Measurements from ENCODE around the gene ARHGEF19.

Gene ARHGEF19

DNA sequence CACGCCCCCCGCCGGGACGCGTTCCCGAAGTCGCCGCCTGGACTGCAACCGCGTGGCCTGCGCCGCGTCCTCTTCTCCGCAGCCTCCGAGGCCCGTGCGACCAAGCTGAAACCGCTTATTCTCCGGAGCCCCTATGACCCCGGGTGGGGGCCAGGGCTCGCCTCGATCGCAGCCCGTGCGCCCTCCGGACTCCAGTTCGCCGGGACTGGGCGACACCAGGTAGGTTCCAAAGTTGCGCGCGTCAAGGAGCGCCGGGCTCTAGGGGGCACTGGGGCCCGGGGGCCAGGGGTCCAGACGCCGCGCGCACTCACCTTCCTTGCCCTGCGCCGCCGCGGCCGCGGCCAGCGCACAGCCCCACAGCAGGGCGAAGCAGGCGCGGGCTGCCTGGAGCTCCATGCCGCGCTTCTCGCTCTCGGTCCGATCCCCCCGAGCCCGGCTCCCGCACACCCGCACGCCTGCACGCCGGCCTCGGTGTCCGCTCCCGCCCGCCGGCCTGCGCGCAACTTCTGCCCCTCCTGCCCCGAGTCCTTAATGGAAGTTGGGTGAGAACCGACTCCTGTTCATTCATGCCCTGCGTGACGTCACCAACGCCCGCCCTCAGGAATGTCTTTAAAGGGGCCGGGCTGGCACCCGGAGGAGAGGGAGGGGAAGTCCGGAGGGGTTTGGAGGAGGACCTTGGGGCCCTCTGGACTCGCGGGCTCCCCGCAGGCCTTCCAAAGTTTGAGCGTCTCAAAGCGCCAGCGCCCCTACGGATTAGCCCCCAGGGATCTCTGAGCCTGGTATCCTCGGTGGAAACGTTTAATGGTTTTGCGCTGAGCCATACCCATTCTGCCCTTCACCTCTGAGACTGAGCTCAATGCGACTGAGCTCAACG is 56.7 kb downstream of the ARHGEF19 start, which contains the start of gene EPHA2 (continued):
- TF ChIP-seq, protein P1, sequence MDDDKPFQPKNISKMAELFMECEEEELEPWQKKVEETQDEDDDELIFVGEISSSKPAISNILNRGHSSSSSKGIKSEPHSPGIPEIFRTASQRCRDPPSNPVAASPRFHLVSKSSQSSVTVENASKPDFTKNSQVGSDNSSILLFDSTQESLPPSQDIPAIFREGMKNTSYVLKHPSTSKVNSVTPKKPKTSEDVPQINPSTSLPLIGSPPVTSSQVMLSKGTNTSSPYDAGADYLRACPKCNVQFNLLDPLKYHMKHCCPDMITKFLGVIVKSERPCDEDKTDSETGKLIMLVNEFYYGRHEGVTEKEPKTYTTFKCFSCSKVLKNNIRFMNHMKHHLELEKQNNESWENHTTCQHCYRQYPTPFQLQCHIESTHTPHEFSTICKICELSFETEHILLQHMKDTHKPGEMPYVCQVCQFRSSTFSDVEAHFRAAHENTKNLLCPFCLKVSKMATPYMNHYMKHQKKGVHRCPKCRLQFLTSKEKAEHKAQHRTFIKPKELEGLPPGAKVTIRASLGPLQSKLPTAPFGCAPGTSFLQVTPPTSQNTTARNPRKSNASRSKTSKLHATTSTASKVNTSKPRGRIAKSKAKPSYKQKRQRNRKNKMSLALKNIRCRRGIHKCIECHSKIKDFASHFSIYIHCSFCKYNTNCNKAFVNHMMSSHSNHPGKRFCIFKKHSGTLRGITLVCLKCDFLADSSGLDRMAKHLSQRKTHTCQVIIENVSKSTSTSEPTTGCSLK (tag by site-specific recombination; IDR thresholded peaks at IDR 0.05): no peak
- TF ChIP-seq ZNF2 (tag by site-specific recombination; IDR thresholded peaks at IDR 0.05) (no peak), ZNF707 (tag by site-specific recombination; IDR thresholded peaks at IDR 0.05) (no peak), SP7 (tag by site-specific recombination; IDR thresholded peaks at IDR 0.05) (peak; percentile 70), ZNF157 (tag by site-specific recombination; IDR thresholded peaks at IDR 0.05) (no peak), ZBTB48 (tag by site-specific recombination; IDR thresholded peaks at IDR 0.05) (peak; percentile 58; the same call in 1 of the 2 replicates), ZNF792 (tag by site-specific recombination; IDR thresholded peaks at IDR 0.05) (no peak), ZNF623 (tag by site-specific recombination; IDR thresholded peaks at IDR 0.05) (no peak), ZNF585B (tag by site-specific recombination; IDR thresholded peaks at IDR 0.05) (0 out of 2 replicates have a peak, but pooled peaks have one; percentile 14), ZNF670 (tag by site-specific recombination; IDR thresholded peaks at IDR 0.05; ENCODE audit: low read depth) (no peak), ZNF223 (tag by site-specific recombination; IDR thresholded peaks at IDR 0.05) (no peak), ZNF391 (tag by site-specific recombination; IDR thresholded peaks at IDR 0.05; ENCODE audit: borderline replicate concordance, low read depth) (no peak), ZXDB (tag by site-specific recombination; IDR thresholded peaks at IDR 0.05) (peak; percentile 50), ZNF302 (tag by site-specific recombination; IDR thresholded peaks at IDR 0.05; ENCODE audit: low read depth) (no peak), ZFP3 (tag by site-specific recombination; IDR thresholded peaks at IDR 0.05; ENCODE audit: low read depth) (no peak), SETDB1 (IDR thresholded peaks at IDR 0.05; ENCODE audit: insufficient read length, low read length) (no peak), ZNF600 (tag by site-specific recombination; IDR thresholded peaks at IDR 0.05) (0 out of 2 replicates have a peak, but pooled peaks have one; percentile 63), SCRT2 (tag by site-specific recombination; IDR thresholded peaks at IDR 0.05) (no peak), ZNF514 (tag by site-specific recombination; IDR thresholded peaks at IDR 0.05) (no peak), ZNF175 (tag by site-specific recombination; IDR thresholded peaks at IDR 0.05) (no peak), ZNF341 (tag by site-specific recombination; IDR thresholded peaks at IDR 0.05; ENCODE audit: low read depth) (no peak), KLF10 (tag by site-specific recombination; IDR thresholded peaks at IDR 0.05) (peak; percentile 92), ZNF121 (tag by site-specific recombination; IDR thresholded peaks at IDR 0.05) (no peak)
- TF ChIP-seq, protein P2, sequence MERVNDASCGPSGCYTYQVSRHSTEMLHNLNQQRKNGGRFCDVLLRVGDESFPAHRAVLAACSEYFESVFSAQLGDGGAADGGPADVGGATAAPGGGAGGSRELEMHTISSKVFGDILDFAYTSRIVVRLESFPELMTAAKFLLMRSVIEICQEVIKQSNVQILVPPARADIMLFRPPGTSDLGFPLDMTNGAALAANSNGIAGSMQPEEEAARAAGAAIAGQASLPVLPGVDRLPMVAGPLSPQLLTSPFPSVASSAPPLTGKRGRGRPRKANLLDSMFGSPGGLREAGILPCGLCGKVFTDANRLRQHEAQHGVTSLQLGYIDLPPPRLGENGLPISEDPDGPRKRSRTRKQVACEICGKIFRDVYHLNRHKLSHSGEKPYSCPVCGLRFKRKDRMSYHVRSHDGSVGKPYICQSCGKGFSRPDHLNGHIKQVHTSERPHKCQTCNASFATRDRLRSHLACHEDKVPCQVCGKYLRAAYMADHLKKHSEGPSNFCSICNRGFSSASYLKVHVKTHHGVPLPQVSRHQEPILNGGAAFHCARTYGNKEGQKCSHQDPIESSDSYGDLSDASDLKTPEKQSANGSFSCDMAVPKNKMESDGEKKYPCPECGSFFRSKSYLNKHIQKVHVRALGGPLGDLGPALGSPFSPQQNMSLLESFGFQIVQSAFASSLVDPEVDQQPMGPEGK (tag by site-specific recombination; IDR thresholded peaks at IDR 0.05): peak; percentile 32
- TF ChIP-seq, protein P3, sequence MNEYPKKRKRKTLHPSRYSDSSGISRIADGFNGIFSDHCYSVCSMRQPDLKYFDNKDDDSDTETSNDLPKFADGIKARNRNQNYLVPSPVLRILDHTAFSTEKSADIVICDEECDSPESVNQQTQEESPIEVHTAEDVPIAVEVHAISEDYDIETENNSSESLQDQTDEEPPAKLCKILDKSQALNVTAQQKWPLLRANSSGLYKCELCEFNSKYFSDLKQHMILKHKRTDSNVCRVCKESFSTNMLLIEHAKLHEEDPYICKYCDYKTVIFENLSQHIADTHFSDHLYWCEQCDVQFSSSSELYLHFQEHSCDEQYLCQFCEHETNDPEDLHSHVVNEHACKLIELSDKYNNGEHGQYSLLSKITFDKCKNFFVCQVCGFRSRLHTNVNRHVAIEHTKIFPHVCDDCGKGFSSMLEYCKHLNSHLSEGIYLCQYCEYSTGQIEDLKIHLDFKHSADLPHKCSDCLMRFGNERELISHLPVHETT (tag by site-specific recombination; IDR thresholded peaks at IDR 0.05): 0 out of 2 replicates have a peak, but pooled peaks have one; percentile 47
- TF ChIP-seq, protein P4, sequence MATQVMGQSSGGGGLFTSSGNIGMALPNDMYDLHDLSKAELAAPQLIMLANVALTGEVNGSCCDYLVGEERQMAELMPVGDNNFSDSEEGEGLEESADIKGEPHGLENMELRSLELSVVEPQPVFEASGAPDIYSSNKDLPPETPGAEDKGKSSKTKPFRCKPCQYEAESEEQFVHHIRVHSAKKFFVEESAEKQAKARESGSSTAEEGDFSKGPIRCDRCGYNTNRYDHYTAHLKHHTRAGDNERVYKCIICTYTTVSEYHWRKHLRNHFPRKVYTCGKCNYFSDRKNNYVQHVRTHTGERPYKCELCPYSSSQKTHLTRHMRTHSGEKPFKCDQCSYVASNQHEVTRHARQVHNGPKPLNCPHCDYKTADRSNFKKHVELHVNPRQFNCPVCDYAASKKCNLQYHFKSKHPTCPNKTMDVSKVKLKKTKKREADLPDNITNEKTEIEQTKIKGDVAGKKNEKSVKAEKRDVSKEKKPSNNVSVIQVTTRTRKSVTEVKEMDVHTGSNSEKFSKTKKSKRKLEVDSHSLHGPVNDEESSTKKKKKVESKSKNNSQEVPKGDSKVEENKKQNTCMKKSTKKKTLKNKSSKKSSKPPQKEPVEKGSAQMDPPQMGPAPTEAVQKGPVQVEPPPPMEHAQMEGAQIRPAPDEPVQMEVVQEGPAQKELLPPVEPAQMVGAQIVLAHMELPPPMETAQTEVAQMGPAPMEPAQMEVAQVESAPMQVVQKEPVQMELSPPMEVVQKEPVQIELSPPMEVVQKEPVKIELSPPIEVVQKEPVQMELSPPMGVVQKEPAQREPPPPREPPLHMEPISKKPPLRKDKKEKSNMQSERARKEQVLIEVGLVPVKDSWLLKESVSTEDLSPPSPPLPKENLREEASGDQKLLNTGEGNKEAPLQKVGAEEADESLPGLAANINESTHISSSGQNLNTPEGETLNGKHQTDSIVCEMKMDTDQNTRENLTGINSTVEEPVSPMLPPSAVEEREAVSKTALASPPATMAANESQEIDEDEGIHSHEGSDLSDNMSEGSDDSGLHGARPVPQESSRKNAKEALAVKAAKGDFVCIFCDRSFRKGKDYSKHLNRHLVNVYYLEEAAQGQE (tag by site-specific recombination; IDR thresholded peaks at IDR 0.05): no peak
- TF ChIP-seq, protein P5, sequence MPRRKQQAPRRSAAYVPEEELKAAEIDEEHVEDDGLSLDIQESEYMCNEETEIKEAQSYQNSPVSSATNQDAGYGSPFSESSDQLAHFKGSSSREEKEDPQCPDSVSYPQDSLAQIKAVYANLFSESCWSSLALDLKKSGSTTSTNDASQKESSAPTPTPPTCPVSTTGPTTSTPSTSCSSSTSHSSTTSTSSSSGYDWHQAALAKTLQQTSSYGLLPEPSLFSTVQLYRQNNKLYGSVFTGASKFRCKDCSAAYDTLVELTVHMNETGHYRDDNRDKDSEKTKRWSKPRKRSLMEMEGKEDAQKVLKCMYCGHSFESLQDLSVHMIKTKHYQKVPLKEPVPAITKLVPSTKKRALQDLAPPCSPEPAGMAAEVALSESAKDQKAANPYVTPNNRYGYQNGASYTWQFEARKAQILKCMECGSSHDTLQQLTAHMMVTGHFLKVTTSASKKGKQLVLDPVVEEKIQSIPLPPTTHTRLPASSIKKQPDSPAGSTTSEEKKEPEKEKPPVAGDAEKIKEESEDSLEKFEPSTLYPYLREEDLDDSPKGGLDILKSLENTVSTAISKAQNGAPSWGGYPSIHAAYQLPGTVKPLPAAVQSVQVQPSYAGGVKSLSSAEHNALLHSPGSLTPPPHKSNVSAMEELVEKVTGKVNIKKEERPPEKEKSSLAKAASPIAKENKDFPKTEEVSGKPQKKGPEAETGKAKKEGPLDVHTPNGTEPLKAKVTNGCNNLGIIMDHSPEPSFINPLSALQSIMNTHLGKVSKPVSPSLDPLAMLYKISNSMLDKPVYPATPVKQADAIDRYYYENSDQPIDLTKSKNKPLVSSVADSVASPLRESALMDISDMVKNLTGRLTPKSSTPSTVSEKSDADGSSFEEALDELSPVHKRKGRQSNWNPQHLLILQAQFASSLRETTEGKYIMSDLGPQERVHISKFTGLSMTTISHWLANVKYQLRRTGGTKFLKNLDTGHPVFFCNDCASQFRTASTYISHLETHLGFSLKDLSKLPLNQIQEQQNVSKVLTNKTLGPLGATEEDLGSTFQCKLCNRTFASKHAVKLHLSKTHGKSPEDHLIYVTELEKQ (tag by site-specific recombination; IDR thresholded peaks at IDR 0.05; ENCODE audit: borderline replicate concordance): no peak

Data from HEK293 (cell line).